ENCODE data around the gene KRTAP10-4. TPM values are rescaled to one million over a fixed set of nuclear protein-coding genes. Genes with fewer than 3 reads are reported as not detected.

Gene KRTAP10-4
- total RNA-seq, 4 donors from 2014 or later: 2.7 to 11.8 (median 4.9) TPM; not detected in 1

GRCh38 chr21:44567481-44568171 is 5.9 kb upstream of the KRTAP10-4 start:
- WGBS: 92% methylated on average over 18 of the region's 18 CpGs
- Histone ChIP-seq H3K27ac (no peak overlapping the region), H3K4me1 (no peaks in the 10 kb centered on the region), H3K27me3 (peaks cover 18% of the 10 kb centered on the region), H3K36me3 (no peaks in the 10 kb centered on the region), H3K4me3 (no peak overlapping the region), H3K9me3 (no peaks in the 10 kb centered on the region)
- TF ChIP-seq POLR2A (IDR thresholded peaks at IDR 0.05): no peak
- no peak for TF ChIP-seq CTCF (IDR thresholded peaks at IDR 0.05)
- TF ChIP-seq EP300 (IDR thresholded peaks at IDR 0.05): no peak
- TF ChIP-seq POLR2AphosphoS5 (IDR thresholded peaks at IDR 0.05): no peak
- DNase-seq (ENCODE audit: low spot score in 2 of 2): no peak

- TF ChIP-seq CTCF (IDR thresholded peaks at IDR 0.05): no peak
- TF ChIP-seq POLR2AphosphoS5 (IDR thresholded peaks at IDR 0.05): no peak
- TF ChIP-seq POLR2A (IDR thresholded peaks at IDR 0.05): no peak
- no peak for TF ChIP-seq EP300 (IDR thresholded peaks at IDR 0.05)
- peaks cover 21% of the 10 kb centered on the region for H3K27me3 ChIP-seq
- no peaks in the 10 kb centered on the region for H3K36me3 ChIP-seq
- no peak overlapping the region for H3K27ac ChIP-seq
- 88% methylated on average over 5 of the region's 12 CpGs for WGBS
- no peaks in the 10 kb centered on the region for H3K9me3 ChIP-seq
- no peaks in the 10 kb centered on the region for H3K4me1 ChIP-seq
- no peak for DNase-seq (ENCODE audit: low spot score in 2 of 2)
- H3K4me3 ChIP-seq: no peak overlapping the region
Measured at GRCh38 chr21:44568261-44568660, 5.3 kb upstream of the KRTAP10-4 start.

- no peak for DNase-seq (ENCODE audit: low spot score in 2 of 2)
- Histone ChIP-seq H3K36me3 (no peaks in the 10 kb centered on the region), H3K4me3 (no peak overlapping the region), H3K27ac (no peak overlapping the region), H3K9me3 (no peaks in the 10 kb centered on the region), H3K27me3 (peaks cover 24% of the 10 kb centered on the region), H3K4me1 (no peaks in the 10 kb centered on the region)
- WGBS: 86% methylated on average over 15 of the region's 27 CpGs
- no peak for TF ChIP-seq EP300 (IDR thresholded peaks at IDR 0.05)
- TF ChIP-seq CTCF (IDR thresholded peaks at IDR 0.05): no peak
- no peak for TF ChIP-seq POLR2A (IDR thresholded peaks at IDR 0.05)
- no peak for TF ChIP-seq POLR2AphosphoS5 (IDR thresholded peaks at IDR 0.05)
Measured at GRCh38 chr21:44568667-44569556, 4.6 kb upstream of the KRTAP10-4 start.

- no peaks in the 10 kb centered on the region for H3K9me3 ChIP-seq
Measured at GRCh38 chr21:44569861-44570517, 3.5 kb upstream of the KRTAP10-4 start.

More at GRCh38 chr21:44569861-44570517, 3.5 kb upstream of the KRTAP10-4 start:
- Histone ChIP-seq H3K4me3 (no peak overlapping the region), H3K36me3 (no peaks in the 10 kb centered on the region), H3K27me3 (peaks cover 32% of the 10 kb centered on the region), H3K4me1 (peaks cover 4% of the 10 kb centered on the region), H3K27ac (no peak overlapping the region)
- TF ChIP-seq EP300 (IDR thresholded peaks at IDR 0.05): no peak
- no peak for TF ChIP-seq CTCF (IDR thresholded peaks at IDR 0.05)
- TF ChIP-seq POLR2A (IDR thresholded peaks at IDR 0.05): no peak
- TF ChIP-seq POLR2AphosphoS5 (IDR thresholded peaks at IDR 0.05): no peak
- 71% methylated on average over 1 of the region's 12 CpGs for WGBS
- peak in 1 of 2 donors; percentile 28 for DNase-seq (ENCODE audit: low spot score in 2 of 2)
